ENCODE results near the gene SELP.

SELP gene

DNA sequence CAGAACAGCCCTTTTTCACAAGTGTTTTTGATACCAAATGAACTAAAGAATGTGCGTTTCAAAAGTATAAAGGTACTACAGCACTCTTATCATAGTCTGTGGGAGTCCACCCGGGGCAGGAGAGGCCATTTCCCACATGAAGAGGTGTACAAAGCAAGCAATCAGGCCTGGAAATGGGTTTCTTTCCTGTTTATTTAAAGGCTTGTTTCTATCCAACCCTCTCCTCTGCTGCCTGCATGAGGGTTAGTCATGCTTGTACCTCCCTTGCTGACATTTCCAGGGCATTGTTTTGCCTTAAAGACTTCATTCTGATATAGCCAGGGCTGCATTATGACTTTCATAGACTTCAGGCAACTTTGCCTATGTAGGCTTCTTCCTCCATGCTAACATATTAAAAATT is 11.6 kb downstream of the SELP start:
- DNase-seq = no peak

DNA sequence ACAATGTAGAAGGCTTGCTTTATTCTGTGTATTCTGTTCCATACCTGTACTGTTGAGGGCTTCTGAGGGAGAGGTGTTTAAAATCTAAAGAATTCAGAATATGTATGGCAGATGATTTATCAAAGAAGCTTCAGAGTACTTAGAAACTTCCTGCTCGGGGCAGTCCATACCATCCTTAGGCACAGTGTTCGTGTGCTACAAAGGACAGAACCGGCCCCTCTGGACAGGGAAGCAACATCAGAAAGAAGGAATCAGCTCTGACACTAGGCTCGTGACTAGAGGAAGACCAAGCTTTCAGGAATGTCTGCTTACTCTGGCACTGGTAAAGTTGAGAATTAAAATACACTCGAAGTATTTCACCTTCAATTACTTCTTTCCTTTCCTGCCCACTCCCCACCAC is 14.1 kb downstream of the SELP start:
- DNase-seq = no peak

DNA sequence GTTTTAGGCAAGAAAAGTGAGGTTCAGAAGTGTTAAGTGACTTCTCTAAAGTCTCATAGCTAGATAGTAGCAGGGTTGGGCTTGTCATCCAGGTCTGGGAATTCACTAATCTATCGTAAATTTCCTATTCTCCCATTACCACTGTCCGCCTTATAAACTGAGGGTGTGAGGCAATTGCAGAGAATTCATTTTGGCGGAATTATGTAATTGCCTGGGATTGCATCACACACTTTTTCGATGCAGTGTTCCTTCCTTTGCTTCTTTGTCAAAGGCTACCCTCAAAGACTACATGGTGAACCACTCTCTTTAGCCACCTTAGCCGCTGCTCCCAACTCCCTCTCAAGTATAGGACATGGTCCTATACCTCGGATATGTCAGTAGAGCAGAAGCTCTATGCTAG is 19.1 kb downstream of the SELP start:
- no peak for DNase-seq

DNA sequence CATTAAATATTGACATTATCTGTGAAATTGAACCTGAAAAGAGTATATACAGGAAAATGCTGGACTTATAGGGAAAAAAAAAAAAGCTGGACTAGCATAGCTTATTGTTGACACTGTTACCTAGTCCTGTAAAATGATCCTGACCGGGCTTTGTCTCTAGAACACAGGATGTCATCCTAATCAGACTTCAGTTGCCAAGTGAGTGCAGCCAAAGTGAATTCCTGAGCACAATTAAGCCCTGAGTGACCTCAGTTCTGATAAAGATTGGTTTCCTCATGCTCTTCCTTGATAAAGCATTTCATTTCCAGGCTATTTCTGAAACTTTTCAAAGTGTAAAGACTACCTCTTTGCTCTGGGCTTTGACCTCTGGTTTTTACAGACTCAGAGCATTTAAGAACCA is 19.8 kb downstream of the SELP start:
- DNase-seq = no peak

DNA sequence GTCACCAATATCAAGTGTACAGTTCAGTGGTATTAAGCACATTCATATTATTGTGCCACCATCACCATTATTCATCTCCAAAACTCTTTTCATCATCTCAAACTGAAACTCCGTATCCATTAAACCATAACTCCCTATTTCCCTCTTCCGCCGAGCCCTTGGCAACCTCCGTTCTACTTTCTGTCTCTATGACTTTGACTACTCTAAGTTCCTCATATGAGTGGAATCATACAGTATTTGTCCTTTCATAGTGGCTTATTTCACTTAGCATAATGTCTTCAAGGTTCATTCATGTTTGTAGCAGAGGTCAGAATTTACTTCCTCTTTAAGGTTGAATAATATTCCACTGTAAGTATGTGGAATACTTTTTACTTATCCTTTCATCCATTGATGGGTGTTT is 21.7 kb downstream of the SELP start:
- DNase-seq = no peak

DNA sequence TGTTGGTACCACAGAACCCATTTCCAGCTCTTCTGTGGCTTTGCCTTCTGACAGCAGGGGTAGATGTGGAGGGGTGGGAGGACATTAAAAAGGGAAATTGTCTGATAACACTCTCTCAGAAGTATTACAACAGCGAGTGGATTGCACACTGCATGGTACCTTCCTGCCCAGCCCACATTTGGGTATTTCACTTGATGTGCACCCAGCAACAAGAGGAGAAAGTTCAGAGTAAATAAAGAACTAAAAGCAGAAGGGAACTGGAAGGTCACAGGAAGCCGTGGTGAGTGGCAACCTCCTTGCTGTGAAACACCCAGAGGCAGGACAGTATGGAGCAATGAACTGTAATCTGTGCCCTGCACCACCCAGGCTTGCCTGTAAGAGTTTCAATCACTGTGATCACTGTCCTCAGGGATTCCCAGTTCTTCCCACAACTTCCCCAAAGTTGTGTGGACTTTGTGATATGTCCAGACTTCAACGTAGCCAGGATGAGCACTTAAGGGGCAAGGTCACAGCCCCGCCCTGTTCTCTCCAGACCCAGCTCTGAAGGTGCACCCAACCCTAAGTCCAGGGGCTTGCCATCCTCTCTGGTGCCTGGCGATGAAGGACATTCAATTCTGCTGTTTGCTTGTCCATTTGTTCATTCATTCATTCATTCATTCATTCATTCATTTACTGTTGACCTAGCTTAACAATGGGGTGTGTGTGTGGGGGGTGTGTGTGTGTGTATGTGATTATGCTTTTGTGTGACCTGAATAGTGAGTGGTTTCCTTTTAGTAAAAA is 25.0 kb downstream of the SELP start:
- peak in 3 of 14 donors; percentile 7 to 26 (median 20) for DNase-seq

DNA sequence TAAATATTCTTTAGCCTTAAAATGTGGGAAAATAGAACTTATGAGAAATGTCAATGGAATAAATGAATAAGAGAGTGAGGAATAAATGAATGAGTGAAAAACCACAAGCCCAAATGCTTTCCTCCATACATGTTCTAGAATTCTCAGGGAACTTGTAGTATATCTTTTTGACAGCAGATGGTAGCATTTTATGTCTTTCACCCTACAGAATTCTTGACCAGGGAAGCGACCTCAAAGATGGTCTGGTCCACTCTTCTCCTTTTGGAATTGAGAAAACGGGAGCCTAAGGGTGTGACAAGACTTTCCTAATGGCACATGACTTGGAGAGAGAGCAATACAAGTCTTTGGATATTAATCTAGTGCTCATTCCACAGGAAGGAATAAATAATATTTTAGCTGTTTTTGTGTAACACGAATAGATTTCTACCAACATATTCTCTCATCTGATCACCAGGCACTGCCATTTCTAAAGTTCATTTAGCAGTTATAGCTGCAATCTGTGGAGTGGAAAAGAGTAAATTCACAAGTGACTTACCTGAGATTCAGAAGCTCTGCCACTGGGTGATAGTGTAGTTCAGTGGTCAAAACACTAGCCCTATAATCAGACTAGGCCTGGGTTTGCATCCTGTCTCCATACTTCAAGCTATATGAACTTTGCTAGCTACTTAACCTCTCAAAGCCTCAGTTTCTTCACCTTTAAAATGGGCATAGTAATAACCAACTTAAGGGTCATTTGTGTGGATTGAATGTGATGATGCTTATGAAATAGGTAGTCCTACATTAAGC is 28.6 kb downstream of the SELP start:
- DNase-seq = peak in 1 of 14 donors; percentile 6

DNA sequence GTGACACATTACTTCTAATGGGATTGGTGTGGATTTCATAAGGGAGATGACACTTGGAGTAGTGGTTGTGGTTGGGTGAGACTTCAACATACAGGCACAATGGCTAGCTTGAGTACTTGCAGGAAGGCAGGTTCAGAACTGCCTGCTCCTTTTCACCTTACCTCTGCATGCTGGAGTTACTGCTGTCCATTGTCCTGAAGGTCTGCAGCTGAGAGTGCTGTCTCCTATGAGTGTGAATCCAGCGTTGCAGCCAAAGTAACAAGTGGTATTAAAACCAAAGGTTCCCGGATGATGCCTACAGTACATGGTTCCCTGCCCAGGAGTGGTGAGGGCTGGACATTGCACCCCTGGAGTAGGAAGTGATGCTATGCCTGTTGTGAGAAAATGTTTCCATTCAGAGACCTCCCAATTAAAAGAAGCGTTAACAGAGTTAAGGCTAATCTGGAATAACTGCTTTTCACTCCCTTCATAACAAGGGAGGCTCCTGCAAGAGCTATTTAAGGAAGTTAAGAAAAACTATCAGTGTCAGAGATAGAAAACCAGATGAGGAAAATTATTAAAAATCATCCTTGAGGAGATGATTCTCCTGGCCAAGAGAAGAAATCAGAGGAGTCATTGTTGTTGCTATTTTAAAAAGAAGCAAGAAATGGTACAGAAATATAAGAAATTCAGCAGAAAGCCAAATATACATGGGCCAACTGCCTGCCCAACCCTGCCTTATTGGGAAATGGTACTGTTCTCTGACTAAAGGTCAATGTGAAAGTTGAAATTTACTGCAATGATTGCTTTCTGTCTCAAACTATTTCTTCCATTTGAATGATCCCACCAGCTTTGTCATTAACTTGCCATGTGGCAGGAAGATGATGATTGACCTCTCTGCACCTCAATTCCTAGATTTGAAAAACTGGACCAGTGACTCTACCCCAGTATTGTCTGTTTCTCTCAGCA is 33.9 kb downstream of the SELP start:
- no peak for DNase-seq

DNA sequence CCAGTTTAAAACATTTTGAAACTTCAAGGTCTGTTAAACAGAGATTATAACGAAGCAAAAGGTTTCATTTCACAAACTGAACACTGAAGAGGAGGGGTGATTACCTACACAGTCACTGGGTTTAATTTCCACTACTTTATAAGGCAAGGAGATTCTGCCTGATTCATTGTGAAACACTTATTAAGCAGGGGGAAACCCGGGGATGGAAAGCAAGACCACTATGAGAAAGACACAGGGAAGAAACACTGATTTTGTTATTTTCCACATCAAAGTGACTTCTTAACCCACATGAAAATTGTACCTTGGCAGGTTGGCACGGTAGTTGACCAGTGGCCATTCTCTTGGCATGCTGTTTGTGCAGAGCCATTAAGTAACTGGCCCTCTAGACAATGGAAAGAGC is 35.5 kb downstream of the SELP start:
- DNase-seq = no peak

DNA sequence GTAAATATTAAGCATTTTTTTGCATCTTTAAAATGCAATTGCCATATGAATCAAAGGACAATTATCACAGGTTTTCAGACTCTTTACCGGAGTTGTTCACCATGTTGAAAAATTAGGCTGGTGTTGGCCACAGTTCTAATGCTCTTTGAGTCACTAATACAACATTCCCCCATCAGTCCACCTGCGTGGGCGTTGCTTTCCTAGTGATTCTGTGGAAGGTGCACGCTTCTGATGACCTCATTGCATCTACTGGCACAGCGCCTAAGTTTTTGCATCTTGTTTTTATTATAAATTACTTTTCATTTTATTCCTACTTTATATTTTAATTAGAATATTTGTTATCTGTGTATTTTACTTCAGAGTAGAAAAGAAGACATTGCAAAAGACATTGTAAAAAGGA is 39.0 kb downstream of the SELP start:
- DNase-seq = no peak

DNA sequence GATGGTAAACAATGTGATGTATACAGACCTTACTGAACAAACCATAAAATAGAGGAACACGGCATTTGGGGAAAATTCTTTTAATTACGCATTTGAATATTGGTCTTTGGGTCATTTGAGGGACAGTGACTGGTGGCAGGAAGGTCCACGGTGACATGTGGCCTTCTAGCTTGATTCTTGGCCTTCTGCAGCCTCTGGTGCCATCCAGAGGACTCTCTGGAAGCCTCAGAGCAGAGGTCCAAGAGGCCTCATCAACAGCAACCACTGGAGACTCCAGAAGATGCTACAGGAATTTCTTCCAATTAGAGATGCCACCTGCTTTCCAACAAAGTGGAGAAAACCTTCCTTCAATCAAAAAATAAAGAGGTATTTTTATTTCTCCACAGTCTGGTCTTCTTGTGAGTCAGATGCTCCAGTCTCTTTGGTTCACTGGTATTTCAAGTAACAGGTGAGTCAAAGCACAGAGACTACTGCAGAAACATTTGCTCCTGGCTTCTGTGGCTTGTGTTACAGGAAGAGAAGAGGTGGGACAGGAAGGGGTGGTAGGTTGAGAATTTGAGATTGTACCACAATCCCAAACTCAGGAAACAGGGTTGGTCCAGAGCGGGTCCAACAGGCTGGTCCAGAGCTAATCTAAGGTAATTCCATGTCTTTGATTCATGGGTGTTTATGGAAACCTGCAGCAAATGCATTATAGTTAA is 41.0 kb downstream of the SELP start:
- DNase-seq = no peak

DNA sequence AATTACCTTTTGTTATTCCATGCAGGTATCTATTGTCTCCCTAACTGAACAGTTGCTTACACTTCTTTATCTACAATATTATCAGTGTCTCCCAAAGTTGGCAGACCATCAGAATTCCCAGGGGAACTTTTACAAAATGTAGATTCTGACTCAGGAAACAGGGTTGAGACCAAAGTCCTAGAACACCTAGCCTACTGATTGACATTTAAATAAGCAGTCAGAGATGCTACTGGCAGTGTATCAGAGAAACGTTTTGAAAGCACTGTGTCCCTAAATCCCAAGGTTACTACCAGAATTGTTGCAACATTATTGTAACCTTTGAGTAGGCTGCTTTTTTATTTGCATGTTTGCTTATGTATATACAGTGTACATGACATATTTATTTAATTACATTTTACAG is 41.8 kb downstream of the SELP start:
- DNase-seq = no peak

DNA sequence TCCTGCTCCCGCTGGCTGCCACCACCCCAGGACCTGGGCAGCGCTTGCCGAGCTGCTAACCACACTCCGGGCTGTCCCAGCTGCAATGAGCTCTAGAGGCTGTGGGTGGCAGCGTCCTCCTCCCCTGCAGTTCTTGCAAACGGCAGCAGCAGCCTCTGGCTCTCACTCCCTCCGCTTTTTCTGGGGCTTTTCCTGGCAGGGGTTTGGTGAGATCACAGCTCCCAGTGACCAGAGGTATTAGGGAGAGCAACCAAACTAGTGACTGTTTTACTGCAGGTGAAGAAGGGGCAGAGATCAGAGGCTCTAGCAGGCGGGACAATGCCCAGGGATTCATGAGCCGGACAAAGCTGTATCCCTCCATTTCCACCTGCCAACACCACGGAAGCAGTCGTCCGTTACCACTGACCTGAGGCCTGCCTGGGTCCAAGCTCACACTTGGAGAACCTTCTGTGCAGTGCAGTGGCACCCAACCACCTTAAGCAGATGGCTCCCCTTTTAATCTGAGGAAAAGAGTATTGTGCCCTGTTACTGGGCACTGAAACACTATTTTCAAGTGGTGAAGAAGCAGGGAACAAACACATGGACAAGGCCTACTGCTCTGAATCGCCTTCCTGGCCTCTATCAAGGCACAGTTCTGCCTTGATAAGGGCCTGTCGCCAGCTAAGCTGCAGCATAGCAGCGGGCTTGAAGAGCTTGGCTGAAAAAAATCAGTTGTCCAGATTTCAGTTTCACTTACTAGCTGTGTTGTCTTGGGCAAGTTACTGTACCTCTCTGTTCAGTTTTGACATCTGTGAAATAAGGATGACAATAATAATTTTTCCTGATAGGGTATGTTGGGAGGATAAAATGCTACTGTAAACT is 43.3 kb downstream of the SELP start, which contains the start of gene F5:
TSS of gene F5 (minus strand) at position 87 of the 861 bp plus-strand sequence. CDS start 95 bp downstream, outside the sequence.
- DNase-seq = peak in 11 of 14 donors; percentile 18 to 69 (median 41)

DNA sequence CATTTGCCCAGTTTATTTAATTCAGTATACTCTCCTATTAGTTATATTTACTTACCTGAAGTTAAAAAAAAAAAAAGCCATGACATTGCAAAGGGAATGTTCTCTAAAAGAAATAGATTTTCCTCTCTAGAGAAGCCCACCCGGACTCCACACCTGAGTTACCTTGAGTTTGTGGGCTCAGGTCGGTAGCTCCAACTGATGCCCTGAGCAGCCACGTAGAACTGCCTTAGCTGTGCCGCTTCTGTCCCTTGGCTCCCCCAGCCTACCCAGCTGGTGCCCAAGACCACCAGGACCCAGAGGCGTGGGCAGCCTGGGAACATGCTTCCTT is 43.9 kb downstream of the SELP start:
- no peak for DNase-seq

DNA sequence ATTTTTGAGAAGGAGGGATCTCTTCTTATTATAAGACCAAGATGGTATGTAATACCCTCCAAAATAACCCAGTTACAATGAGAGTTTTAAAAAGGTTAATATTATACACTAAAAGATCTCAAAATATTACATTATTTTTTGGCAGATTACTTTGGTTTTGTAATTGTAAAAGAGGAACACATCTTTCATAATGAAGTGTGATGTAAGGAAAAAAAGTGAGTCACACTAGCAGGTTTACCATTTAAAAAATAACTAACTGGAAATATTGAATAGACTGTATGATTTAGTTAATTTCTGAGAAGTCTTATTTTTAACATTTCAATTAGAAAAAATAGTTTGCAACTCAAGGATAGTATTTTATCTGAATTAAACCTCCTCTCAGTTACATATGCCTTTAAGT is 44.7 kb downstream of the SELP start:
- DNase-seq = no peak

DNA sequence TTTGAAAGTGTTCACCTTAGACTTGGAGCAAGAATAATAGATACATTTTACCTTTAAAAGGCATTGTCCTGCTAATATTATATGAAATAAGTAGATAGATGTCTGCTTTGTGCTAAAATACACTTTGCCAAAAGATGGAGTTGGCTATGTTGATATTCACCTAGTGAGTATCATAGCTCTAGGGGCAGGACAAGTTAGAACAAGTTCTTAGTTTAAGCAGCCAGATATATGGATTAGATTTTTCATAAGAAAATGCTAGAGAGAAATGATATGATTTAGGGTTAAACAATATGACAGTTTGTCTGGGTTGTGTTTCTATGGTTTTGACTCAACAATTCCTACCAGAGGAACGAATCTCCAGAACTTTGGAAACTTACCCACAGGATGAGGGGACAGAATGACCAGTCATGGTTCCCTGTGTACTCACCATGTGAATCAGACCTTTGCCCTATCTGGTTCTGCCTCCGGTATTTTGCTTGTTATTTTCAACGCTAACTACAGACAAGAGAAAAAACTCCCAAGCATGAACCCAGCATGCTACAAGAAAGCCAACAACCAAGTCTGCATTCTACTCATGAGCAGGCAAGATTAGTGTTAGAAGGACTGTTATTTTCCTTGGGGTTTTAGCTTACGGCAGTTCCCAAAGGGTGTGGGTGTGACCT is 45.3 kb downstream of the SELP start:
- no peak for DNase-seq

DNA sequence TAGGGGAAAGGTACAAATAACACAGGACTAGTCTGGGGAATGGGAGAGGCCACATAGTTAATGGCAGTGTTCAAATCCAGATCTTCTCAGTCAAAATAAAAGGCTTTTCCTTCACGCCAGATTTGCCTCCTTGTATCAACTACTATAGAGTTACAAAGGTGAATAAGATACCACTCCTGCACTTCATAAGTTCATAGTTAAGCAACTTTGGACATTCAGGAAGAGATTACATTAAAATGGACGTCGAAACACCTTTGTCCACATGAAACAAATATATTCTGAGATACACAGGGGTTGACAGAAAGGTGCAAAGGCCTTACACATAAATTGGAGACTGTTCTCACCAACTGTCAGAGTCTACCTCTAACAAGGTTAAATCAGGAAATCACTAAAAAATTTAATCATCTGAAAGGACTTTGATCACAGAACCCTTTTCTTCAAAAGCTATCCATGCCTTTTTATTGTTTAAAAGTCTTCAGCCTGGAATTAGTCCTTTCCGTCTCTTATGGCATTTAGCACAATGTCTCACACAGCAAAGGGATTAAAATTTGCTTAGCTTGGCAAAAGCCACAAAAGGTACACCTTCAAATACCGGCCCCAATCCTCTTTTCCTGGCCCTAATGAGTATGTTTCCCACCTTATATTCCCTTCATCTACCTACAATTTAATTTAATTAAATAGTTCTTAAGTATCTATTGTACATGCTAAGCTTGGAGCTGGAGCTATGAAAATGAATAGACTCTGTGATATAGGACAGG is 51.8 kb downstream of the SELP start:
- no peak for DNase-seq

DNA sequence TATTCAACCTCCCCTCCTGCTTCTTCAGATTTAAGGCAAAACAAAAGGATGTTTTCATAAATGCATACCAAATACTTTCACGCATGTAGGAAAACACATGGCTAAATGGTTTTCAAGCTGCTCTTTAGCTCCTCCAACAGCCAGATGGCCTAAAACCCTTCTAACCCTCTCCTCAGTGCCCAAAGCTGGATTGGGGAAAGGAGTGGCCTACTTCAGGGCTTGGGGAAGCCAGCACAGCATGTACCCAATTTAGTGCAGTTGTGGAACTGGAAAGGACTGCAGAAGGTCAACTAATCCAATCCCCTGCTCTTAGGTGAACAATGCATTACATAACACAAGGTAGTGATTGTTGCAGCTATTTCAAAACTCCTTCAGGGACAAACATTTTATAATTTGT is 53.0 kb downstream of the SELP start:
- no peak for DNase-seq

DNA sequence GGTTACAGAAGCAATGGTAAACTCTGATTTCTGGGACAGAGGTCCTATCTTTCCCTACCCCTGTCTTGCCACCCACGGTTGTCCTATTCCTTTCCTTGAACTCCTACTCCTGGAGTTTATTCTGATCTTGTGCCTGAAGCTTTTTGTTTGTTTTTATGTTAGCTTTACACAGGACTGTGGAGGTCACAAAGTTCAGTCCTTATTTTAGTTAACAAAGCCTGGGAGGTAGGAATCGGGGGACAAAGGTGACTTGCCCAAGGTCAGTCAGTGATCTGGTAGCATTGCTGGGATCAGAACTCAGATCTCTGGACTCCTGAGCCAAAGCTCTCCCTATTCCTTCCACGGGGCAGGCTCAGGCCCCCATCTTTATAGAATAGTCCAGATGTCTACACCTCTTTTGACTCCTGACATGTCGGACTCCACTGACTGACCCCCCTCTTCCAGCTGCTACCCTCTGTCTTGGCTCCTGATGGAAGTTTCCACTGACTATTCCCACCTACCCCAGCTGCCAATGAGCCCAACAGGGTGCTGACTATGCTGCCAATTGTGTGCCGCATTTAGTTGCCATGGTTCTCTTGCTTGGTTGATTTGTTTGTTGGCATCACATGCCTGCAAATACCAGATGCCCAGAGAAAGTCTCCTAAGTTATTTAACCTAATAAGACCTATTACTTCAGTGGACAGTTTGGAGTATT is 53.5 kb downstream of the SELP start:
- DNase-seq = peak in 5 of 14 donors; percentile 3 to 17 (median 8)

Measured in C1 segment of cervical spinal cord (tissue), 14 donors.